ELF-1 (cell line): ENCODE measurements around the gene MGMT.
A peak's percentile ranks its signal among the peaks of the same experiment; 100 is the strongest.

Experiments
- DNase-seq: peaks from one replicate; pipeline ENCODE4 v3.0.0-alpha.2; 2016; ENCODE audit warnings: low read depth, low spot score

MGMT gene

GRCh38 chr10:129653861-129654260 is 186.8 kb downstream of the MGMT start:
- DNase-seq = no peak

GRCh38 chr10:129654461-129654860 is 187.4 kb downstream of the MGMT start:
- DNase-seq = no peak

GRCh38 chr10:129655007-129655678 is 188.1 kb downstream of the MGMT start:
- DNase-seq = no peak

GRCh38 chr10:129655679-129656031 is 188.6 kb downstream of the MGMT start:
- no peak for DNase-seq

- no peak for DNase-seq
Measured at GRCh38 chr10:129656642-129657041, 189.6 kb downstream of the MGMT start.

- no peak for DNase-seq
Measured at GRCh38 chr10:129657297-129658017, 190.4 kb downstream of the MGMT start.

- peak; percentile 50 for DNase-seq
Measured at GRCh38 chr10:129658376-129659072, 191.5 kb downstream of the MGMT start.

GRCh38 chr10:129659508-129660268 is 192.6 kb downstream of the MGMT start:
- no peak for DNase-seq

- DNase-seq = no peak
Measured at GRCh38 chr10:129660569-129660968, 193.5 kb downstream of the MGMT start.

- DNase-seq = no peak
Measured at GRCh38 chr10:129662426-129662825, 195.4 kb downstream of the MGMT start.

GRCh38 chr10:129670124-129670523 is 203.1 kb downstream of the MGMT start:
- DNase-seq = no peak

GRCh38 chr10:129673292-129673691 is 206.3 kb downstream of the MGMT start:
- no peak for DNase-seq

- no peak for DNase-seq
Measured at GRCh38 chr10:129675027-129675769, 208.2 kb downstream of the MGMT start.

GRCh38 chr10:129676014-129676413 is 209.0 kb downstream of the MGMT start:
- no peak for DNase-seq

GRCh38 chr10:129677377-129677927 is 210.4 kb downstream of the MGMT start:
- no peak for DNase-seq

GRCh38 chr10:129678186-129678585 is 211.1 kb downstream of the MGMT start:
- no peak for DNase-seq

- DNase-seq = no peak
Measured at GRCh38 chr10:129679207-129679606, 212.2 kb downstream of the MGMT start.

GRCh38 chr10:129680661-129681344 is 213.8 kb downstream of the MGMT start:
- DNase-seq = no peak

GRCh38 chr10:129681856-129682255 is 214.8 kb downstream of the MGMT start:
- DNase-seq = no peak

- no peak for DNase-seq
Measured at GRCh38 chr10:129683519-129683918, 216.5 kb downstream of the MGMT start.
